GM18505 (cell line): ENCODE results near the gene ZBTB22.

Experiments used
- ATAC-seq: cut with Tn5 transposase; IDR thresholded peaks from one replicate; pipeline ENCODE4 v1.9.1; 2021; ENCODE audit not compliant: unreplicated experiment
- POLR2A ChIP-seq: IDR thresholded peaks from 4 replicates; pipeline ENCODE4 v1.6.1; 2011; ENCODE audit warnings: borderline replicate concordance; ENCODE audit not compliant: insufficient read depth, insufficient read length; ENCODE audit errors: extremely low read depth

Gene ZBTB22

GRCh38 chr6:33301877-33302276, 15.7 kb downstream of the ZBTB22 start:
- ATAC-seq, result no peak

GRCh38 chr6:33299237-33299944, 18.2 kb downstream of the ZBTB22 start:
- peak; percentile 92 for TF ChIP-seq POLR2A
- ATAC-seq, result peak; percentile 55

More at GRCh38 chr6:33301877-33302276, 15.7 kb downstream of the ZBTB22 start:
- TF ChIP-seq POLR2A, result no peak

- ATAC-seq, result peak; percentile 8
- TF ChIP-seq POLR2A, result no peak
These were observed 18.7 kb downstream of the ZBTB22 start, which contains the start of gene RGL2 for GRCh38 chr6:33298773-33299236. RGL2 (minus strand) TSS chr6:33298942; CDS start chr6:33298610, 332 bp downstream.

GRCh38 chr6:33297956-33298772, 19.4 kb downstream of the ZBTB22 start:
- ATAC-seq, result no peak
- peak; percentile 15 for TF ChIP-seq POLR2A

- no peak for ATAC-seq
- TF ChIP-seq POLR2A, result no peak
These were observed 20.1 kb downstream of the ZBTB22 start for GRCh38 chr6:33297406-33297955.

- no peak for TF ChIP-seq POLR2A
- no peak for ATAC-seq
These were observed 20.6 kb downstream of the ZBTB22 start for GRCh38 chr6:33296797-33297405.

GRCh38 chr6:33295621-33296369, 21.7 kb downstream of the ZBTB22 start:
- no peak for ATAC-seq
- TF ChIP-seq POLR2A, result no peak

GRCh38 chr6:33294086-33294823, 23.3 kb downstream of the ZBTB22 start:
- ATAC-seq, result no peak

GRCh38 chr6:33292996-33293682, 24.4 kb downstream of the ZBTB22 start:
- ATAC-seq, result no peak
- no peak for TF ChIP-seq POLR2A

More at GRCh38 chr6:33294086-33294823, 23.3 kb downstream of the ZBTB22 start:
- no peak for TF ChIP-seq POLR2A

GRCh38 chr6:33290459-33290858, 27.1 kb downstream of the ZBTB22 start:
- TF ChIP-seq POLR2A, result no peak
- ATAC-seq, result no peak

GRCh38 chr6:33289784-33290315, 27.7 kb downstream of the ZBTB22 start:
- no peak for TF ChIP-seq POLR2A
- peak; percentile 8 for ATAC-seq
